GM12875 (cell line): ENCODE measurements around the gene LEMD2.

Experiments used
- H3K4me3 ChIP-seq: one replicate; pipeline ENCODE4 v1.5.1; 2011; ENCODE audit warnings: low read depth, low read length, control low read depth
- TF ChIP-seq, protein P1 (sequence below): IDR thresholded peaks from 2 replicates; pipeline ENCODE4 v1.5.1; 2011; ENCODE audit warnings: low read depth, mild to moderate bottlenecking, control low read depth, inconsistent platforms, low read length, moderate library complexity, borderline replicate concordance; ENCODE audit not compliant: insufficient read depth

Gene LEMD2

DNA sequence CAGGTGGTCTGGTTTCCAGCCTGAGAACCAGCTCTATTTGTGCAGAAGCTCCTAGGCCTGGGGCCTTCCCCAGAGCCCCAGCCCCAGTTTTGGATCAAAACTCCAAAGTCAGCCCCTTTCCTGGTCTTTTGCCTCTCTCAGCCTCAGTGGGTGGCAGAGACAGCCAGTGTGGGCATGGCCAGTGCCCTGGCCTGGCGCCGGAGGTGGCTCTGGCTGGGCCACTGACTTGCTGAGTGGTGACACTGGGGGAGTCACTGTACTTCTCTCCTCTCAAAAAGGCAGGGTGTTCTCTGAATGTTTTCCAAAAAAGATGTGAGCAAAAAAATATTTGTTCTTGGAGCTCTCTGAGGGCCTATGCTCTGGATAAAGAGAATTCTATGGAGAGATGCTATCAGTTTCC, 34.9 kb upstream of the LEMD2 start:
- TF ChIP-seq, protein P1, sequence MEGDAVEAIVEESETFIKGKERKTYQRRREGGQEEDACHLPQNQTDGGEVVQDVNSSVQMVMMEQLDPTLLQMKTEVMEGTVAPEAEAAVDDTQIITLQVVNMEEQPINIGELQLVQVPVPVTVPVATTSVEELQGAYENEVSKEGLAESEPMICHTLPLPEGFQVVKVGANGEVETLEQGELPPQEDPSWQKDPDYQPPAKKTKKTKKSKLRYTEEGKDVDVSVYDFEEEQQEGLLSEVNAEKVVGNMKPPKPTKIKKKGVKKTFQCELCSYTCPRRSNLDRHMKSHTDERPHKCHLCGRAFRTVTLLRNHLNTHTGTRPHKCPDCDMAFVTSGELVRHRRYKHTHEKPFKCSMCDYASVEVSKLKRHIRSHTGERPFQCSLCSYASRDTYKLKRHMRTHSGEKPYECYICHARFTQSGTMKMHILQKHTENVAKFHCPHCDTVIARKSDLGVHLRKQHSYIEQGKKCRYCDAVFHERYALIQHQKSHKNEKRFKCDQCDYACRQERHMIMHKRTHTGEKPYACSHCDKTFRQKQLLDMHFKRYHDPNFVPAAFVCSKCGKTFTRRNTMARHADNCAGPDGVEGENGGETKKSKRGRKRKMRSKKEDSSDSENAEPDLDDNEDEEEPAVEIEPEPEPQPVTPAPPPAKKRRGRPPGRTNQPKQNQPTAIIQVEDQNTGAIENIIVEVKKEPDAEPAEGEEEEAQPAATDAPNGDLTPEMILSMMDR: no peak

DNA sequence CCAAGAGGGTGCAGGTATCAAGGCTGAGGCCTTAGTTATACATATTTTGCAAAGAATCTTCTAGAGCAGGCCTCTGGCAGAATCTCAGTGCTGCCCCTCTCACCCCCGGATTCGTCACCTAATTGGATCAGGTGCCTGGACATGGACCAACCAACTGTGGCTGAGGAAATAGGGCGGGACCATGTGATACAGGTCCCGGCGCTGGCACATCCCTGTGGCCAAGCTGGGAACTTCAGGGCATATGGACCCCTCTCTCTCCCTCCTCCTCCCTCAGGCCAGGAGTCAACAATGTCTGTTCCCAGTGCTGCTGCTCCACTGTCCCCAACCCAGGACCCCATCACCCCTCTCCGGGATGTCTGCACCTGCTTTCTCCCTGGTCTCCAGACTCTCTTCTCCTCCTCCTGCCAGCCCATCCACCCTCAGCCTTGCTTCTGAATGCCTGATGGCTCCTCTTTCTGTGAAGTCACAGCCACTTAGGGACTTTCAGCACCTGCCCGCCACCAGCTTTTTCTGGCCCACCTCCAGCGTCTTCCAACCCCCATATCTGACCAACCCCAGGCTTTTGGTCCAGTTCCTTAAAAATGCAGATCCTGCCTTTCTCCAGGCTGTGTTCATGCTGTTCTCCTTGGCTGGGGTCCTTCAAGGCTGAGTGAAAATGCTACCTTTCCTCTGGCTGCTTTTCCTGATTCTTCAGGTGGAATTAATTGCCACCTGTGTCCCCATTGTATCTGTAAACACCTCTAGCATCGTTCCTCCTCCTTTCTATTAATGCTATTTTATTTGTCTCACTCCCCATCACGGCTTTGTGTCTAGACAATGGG, 33.9 kb upstream of the LEMD2 start:
- no peak overlapping the region for H3K4me3 ChIP-seq
- TF ChIP-seq, protein P1: peak; percentile 29; the same call in 1 of the 2 replicates

More for the DNA sequence above, 34.9 kb upstream of the LEMD2 start:
- no peak overlapping the region for H3K4me3 ChIP-seq

DNA sequence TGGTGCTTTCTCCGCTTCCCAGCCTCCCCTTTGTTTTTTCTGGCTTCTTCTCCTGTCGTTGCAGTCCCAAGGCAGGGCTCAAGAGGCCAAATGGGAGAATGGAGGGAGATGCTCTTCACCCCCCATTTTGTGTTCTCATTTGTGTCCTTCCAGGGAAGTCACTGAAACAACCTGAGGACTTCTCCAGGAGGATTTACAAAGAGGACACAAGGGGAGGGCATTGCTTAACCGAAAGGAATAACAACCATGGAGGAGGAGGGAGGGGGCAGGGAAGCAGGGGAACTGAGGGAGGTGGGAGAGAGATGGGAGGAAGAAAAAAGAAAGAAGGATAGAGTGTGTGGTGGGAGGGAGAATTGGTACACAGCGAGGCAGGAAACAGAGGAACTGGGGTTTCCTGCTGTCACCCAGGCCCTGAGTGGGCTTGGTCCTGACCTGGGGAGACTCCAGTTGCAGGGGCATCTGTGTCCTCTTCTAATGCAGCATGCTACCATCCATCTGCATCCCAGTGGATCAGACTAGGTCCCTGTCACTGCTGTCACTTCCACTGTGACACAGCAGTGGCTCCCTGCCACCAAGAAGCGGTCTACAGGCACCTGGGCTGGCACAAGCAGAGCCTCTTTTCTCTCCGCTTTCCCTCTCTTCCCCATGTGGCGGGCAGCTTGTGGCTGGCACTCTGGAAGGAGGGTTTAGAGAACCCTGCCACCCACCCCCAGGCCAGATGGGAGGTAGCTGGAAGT, 32.0 kb upstream of the LEMD2 start:
- TF ChIP-seq, protein P1: no peak
- no peak overlapping the region for H3K4me3 ChIP-seq

DNA sequence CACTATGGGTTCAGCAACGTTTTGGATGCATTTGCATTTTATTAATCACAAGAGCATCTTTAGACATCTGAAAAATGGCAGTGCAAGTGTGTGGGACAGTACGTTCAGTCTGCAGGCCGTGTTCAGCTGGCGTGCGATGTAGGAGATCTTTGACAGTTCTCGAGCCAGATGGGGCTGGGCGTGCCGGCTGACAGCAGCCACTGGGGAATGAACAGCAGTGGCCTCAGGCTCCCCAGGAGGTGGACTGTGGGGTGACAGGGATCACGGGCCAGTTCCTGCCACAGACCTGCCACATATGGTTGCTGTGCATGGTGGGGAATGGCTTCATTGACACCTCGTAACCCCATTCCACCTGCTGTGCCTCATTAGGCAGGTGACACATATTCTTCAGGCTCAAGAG, 31.3 kb upstream of the LEMD2 start:
- TF ChIP-seq, protein P1: no peak
- no peak overlapping the region for H3K4me3 ChIP-seq

DNA sequence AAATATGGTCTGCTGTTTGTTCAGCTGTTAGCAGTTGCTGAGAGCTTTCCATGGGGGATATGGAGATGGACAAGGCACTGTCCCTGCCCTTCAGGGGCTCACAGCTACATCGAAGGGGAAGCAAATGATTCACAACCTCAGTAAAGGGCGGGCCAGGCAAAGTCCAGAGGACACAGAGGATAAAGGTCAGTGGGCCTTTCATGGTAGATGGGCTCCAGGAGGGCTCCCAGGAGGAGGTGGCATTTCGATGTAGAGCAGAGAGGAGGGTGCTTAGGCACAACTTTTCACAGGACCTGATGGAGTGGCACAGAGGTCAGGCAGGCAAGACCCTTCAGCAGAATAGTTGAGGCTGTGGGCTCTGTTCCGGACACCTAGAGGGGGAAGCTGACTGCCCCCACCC, 30.1 kb upstream of the LEMD2 start:
- TF ChIP-seq, protein P1: no peak
- no peak overlapping the region for H3K4me3 ChIP-seq

DNA sequence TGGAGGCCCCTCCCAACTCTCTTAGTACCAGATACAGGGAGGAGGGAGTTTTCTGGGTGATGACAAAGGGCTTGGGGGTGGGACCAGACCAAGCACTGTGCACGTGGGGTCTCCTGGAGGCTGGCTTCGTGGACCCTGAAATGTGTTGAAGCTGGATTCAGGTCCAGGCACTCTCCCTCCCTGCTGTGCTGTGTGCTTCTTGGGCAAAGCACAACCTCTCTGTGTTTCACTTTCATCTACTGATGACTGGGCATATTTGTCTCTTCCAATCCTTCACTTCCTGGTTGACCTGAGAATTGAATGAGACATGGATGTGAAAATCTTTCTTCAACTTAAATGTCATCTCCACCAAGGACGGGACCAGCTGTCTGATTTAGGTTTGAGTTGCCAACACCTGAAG, 29.4 kb upstream of the LEMD2 start:
- TF ChIP-seq, protein P1: no peak
- H3K4me3 ChIP-seq: no peak overlapping the region

DNA sequence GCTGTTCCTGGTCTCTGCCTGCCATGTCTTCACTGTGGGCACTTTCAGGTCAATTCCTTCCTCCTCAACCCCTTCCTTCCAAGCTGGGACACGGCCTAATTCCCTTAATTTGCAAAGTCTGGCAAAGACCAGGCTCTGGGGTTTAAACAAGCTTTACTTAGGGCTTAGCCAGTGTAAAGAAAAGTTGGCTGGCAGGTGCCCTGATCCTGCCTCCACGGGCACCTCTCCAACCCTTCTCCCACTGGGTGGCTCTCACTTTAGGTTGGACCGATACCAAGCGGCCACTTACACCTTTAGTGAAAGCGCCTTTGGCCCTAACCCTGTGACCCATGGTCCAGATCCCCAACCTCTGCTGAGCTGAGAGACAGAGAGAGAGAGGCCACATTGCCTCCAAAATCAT, 28.6 kb upstream of the LEMD2 start:
- no peak overlapping the region for H3K4me3 ChIP-seq
- TF ChIP-seq, protein P1: no peak
